GM10266 (cell line): Measurements from ENCODE around the gene ANKRD13C.

Source experiments
- DNase-seq: peaks from one replicate; pipeline ENCODE4 v3.0.0; 2012; ENCODE audit errors: extremely low spot score
- CTCF ChIP-seq: IDR thresholded peaks from 2 replicates; pipeline ENCODE4 v1.5.1; 2012; ENCODE audit warnings: mild to moderate bottlenecking, low read depth; ENCODE audit not compliant: control insufficient read depth, insufficient read depth; ENCODE audit errors: missing control alignments

ANKRD13C gene

GRCh38 chr1:70290218-70290617 lies 64.3 kb downstream of the ANKRD13C start:
- no peak for DNase-seq
- no peak for TF ChIP-seq CTCF

GRCh38 chr1:70288166-70288565 lies 66.4 kb downstream of the ANKRD13C start:
- no peak for DNase-seq
- no peak for TF ChIP-seq CTCF

GRCh38 chr1:70286453-70286852 lies 68.1 kb downstream of the ANKRD13C start:
- DNase-seq = no peak
- TF ChIP-seq CTCF = no peak

- DNase-seq = no peak
- no peak for TF ChIP-seq CTCF
These were observed 70.2 kb downstream of the ANKRD13C start for GRCh38 chr1:70284366-70284765.

- TF ChIP-seq CTCF = no peak
These were observed 75.8 kb downstream of the ANKRD13C start for GRCh38 chr1:70278710-70279109.

GRCh38 chr1:70277875-70278274 lies 76.6 kb downstream of the ANKRD13C start:
- no peak for DNase-seq
- TF ChIP-seq CTCF = no peak

More at GRCh38 chr1:70278710-70279109, 75.8 kb downstream of the ANKRD13C start:
- no peak for DNase-seq

- no peak for DNase-seq
- TF ChIP-seq CTCF = no peak
These were observed 88.6 kb downstream of the ANKRD13C start for GRCh38 chr1:70265946-70266345.
